Erythroblast (primary cell): ENCODE results near the gene RASL10A.

Experiments used
- GATA1 ChIP-seq: IDR thresholded peaks from 2 replicates; pipeline ENCODE4 v1.6.1; 2011; ENCODE audit warnings: low read depth, mild to moderate bottlenecking, control low read depth, low read length, moderate library complexity
- POLR2A ChIP-seq: IDR thresholded peaks from 2 replicates; pipeline ENCODE4 v1.6.1; 2011; ENCODE audit warnings: mild to moderate bottlenecking, low read length

DNA sequence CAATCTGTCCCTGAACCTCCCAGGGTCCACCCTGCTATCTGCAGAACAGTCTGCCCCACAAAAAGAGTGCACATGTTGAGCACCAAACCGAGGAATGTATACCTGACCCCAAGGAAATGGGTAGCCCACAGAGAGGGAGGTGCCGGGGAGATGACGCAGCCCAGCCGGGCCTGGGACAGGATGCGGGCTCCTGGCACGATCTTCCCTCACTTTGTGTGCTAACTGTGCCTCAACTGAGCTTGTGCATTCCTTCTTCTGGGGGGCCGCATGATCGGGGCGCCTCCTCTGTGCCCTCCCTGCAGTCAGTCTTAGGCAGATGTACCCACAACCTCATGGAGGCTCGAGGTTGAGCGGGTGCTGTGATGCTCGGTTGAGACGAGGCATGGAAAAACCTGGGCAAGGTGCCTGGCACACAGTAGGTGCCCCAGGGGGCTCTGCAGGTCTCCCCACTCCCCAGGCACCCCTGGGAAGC is 6.7 kb downstream of the RASL10A start:
- no peak for TF ChIP-seq POLR2A
- TF ChIP-seq GATA1: no peak
